ENCODE results near the gene SGCB.

The SGCB gene, protein sequence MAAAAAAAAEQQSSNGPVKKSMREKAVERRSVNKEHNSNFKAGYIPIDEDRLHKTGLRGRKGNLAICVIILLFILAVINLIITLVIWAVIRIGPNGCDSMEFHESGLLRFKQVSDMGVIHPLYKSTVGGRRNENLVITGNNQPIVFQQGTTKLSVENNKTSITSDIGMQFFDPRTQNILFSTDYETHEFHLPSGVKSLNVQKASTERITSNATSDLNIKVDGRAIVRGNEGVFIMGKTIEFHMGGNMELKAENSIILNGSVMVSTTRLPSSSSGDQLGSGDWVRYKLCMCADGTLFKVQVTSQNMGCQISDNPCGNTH

GRCh38 chr4:52038103-52038912, at the start of gene SGCB:
Gene SGCB, minus strand, starts transcription at chr4:52038299. Its CDS starts 40 bp downstream, at chr4:52038259.
- TF ChIP-seq YY1 (IDR thresholded peaks at IDR 0.05; ENCODE audit: low read depth) (peak; percentile 85), TAF1 (IDR thresholded peaks at IDR 0.05; ENCODE audit: low read depth) (no peak)

DNA sequence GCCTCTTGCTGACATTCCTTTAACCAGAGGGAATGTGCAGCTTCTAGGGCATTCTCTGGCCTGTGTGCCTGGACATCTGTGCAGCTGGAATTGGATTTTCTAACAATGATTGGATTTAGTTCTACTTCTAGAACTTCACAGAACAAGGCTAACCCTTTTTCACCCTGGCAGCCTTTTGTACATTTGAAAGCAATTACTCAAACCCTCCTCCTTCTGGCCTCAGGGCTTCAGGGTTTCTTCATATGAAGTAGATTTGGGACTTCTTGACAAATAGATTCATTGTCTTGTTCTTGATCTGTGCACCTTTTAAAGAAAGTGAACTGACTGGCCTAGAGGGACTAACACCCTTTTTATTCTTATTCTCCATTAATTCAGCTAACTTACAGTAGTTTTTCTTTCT, 43.1 kb upstream of the SGCB start:
- TF ChIP-seq YY1 (IDR thresholded peaks at IDR 0.05; ENCODE audit: low read depth): no peak
- no peak for TF ChIP-seq TEAD4 (IDR thresholded peaks at IDR 0.05)
- no peak for TF ChIP-seq FOXM1 (IDR thresholded peaks at IDR 0.05; ENCODE audit: borderline replicate concordance, low read depth)
- no peak for TF ChIP-seq ZBTB7A (IDR thresholded peaks at IDR 0.05; ENCODE audit: low read depth)
- no peak for TF ChIP-seq EGR1 (IDR thresholded peaks at IDR 0.05)
- TF ChIP-seq, protein P1, sequence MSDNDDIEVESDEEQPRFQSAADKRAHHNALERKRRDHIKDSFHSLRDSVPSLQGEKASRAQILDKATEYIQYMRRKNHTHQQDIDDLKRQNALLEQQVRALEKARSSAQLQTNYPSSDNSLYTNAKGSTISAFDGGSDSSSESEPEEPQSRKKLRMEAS (IDR thresholded peaks at IDR 0.05): no peak
- TF ChIP-seq, protein P2, sequence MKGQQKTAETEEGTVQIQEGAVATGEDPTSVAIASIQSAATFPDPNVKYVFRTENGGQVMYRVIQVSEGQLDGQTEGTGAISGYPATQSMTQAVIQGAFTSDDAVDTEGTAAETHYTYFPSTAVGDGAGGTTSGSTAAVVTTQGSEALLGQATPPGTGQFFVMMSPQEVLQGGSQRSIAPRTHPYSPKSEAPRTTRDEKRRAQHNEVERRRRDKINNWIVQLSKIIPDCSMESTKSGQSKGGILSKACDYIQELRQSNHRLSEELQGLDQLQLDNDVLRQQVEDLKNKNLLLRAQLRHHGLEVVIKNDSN (IDR thresholded peaks at IDR 0.05): no peak
- no peak for TF ChIP-seq TAF1 (IDR thresholded peaks at IDR 0.05; ENCODE audit: low read depth)
- TF ChIP-seq RAD21 (IDR thresholded peaks at IDR 0.05; ENCODE audit: low read depth): no peak

DNA sequence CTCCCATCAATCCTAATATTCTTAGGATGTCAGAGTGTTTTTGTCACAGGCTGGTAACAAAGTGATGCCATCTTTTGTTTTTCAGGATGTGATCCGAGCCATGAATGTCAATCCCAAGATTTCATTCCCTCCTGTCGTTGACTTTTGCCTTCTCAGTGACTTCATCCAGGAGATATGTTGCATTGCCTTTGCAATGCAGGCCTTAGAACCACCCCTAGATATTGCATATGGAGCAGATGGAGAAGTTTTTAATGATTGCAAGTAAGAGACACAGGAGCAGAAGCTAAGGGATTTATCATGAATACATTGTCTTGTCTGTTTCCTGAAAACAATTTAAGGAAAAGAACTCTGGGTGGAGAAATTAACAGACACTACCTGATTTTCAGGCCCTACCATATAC, 41.6 kb upstream of the SGCB start:
- TF ChIP-seq TAF1 (IDR thresholded peaks at IDR 0.05; ENCODE audit: low read depth) (no peak), CEBPB (IDR thresholded peaks at IDR 0.05) (no peak), EP300 (IDR thresholded peaks at IDR 0.05; ENCODE audit: borderline replicate concordance) (no peak), TEAD4 (IDR thresholded peaks at IDR 0.05) (no peak), TCF12 (IDR thresholded peaks at IDR 0.05; ENCODE audit: low read depth) (no peak), RAD21 (IDR thresholded peaks at IDR 0.05; ENCODE audit: low read depth) (no peak), CREB1 (IDR thresholded peaks at IDR 0.05; ENCODE audit: low read depth) (no peak), FOXM1 (IDR thresholded peaks at IDR 0.05; ENCODE audit: borderline replicate concordance, low read depth) (no peak), YY1 (IDR thresholded peaks at IDR 0.05; ENCODE audit: low read depth) (no peak), NFIC (IDR thresholded peaks at IDR 0.05) (no peak), EGR1 (IDR thresholded peaks at IDR 0.05) (no peak), ZBTB7A (IDR thresholded peaks at IDR 0.05; ENCODE audit: low read depth) (no peak)
- TF ChIP-seq, protein P2 (IDR thresholded peaks at IDR 0.05): no peak
- TF ChIP-seq, protein P1 (IDR thresholded peaks at IDR 0.05): no peak
- TF ChIP-seq, protein P3, sequence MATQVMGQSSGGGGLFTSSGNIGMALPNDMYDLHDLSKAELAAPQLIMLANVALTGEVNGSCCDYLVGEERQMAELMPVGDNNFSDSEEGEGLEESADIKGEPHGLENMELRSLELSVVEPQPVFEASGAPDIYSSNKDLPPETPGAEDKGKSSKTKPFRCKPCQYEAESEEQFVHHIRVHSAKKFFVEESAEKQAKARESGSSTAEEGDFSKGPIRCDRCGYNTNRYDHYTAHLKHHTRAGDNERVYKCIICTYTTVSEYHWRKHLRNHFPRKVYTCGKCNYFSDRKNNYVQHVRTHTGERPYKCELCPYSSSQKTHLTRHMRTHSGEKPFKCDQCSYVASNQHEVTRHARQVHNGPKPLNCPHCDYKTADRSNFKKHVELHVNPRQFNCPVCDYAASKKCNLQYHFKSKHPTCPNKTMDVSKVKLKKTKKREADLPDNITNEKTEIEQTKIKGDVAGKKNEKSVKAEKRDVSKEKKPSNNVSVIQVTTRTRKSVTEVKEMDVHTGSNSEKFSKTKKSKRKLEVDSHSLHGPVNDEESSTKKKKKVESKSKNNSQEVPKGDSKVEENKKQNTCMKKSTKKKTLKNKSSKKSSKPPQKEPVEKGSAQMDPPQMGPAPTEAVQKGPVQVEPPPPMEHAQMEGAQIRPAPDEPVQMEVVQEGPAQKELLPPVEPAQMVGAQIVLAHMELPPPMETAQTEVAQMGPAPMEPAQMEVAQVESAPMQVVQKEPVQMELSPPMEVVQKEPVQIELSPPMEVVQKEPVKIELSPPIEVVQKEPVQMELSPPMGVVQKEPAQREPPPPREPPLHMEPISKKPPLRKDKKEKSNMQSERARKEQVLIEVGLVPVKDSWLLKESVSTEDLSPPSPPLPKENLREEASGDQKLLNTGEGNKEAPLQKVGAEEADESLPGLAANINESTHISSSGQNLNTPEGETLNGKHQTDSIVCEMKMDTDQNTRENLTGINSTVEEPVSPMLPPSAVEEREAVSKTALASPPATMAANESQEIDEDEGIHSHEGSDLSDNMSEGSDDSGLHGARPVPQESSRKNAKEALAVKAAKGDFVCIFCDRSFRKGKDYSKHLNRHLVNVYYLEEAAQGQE (IDR thresholded peaks at IDR 0.05; ENCODE audit: low read depth): no peak

DNA sequence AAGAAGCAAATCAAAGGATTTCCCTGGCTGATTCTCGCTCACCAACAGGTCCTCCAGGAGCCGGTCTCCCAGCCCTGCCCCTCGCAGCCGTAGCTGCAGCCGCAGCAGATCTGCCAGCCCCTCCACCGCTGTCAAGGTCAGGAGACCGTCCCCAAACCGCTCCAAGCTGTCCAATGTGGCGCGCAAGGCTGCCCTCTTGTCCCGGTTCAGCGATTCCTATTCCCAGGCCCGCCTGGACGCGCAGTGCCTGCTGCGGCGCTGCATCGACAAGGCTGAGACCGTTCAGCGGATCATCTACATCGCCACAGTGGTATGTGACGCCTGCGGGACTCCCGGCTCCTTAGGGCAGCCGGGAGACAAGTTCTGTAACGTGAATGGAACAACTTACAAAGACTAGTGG, 38.6 kb upstream of the SGCB start:
- TF ChIP-seq EP300 (IDR thresholded peaks at IDR 0.05; ENCODE audit: borderline replicate concordance) (no peak), FOXM1 (IDR thresholded peaks at IDR 0.05; ENCODE audit: borderline replicate concordance, low read depth) (no peak), RAD21 (IDR thresholded peaks at IDR 0.05; ENCODE audit: low read depth) (no peak), TAF1 (IDR thresholded peaks at IDR 0.05; ENCODE audit: low read depth) (no peak), YY1 (IDR thresholded peaks at IDR 0.05; ENCODE audit: low read depth) (no peak)
- TF ChIP-seq, protein P1 (IDR thresholded peaks at IDR 0.05): no peak
- TF ChIP-seq, protein P2 (IDR thresholded peaks at IDR 0.05): no peak

- no peak for TF ChIP-seq EGR1 (IDR thresholded peaks at IDR 0.05)
- TF ChIP-seq RAD21 (IDR thresholded peaks at IDR 0.05; ENCODE audit: low read depth): no peak
- no peak for TF ChIP-seq TEAD4 (IDR thresholded peaks at IDR 0.05)
- no peak for TF ChIP-seq NFIC (IDR thresholded peaks at IDR 0.05)
- no peak for TF ChIP-seq FOXM1 (IDR thresholded peaks at IDR 0.05; ENCODE audit: borderline replicate concordance, low read depth)
- no peak for TF ChIP-seq YY1 (IDR thresholded peaks at IDR 0.05; ENCODE audit: low read depth)
Measured at GRCh38 chr4:52071791-52072546, 33.9 kb upstream of the SGCB start.

DNA sequence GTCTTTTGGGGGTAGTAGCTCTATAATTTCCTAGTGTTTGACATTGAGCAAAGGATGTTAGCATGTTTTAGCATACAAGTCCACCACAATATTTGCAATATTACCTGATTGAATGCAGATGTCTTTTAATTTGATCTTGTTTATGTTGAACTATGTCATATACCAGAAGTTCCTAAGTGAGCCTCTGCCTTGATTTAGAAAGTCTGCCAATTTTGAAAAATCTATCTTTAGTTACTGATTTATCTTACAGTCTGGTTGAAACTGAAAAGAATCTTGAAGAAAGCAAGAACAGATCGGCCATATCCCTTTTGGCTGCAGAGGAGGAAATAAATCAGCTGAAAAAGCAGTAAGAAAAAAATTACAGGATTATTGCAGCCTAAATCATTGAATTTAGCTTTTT, 31.5 kb upstream of the SGCB start:
- no peak for TF ChIP-seq EP300 (IDR thresholded peaks at IDR 0.05; ENCODE audit: borderline replicate concordance)
- TF ChIP-seq RAD21 (IDR thresholded peaks at IDR 0.05; ENCODE audit: low read depth): no peak
- no peak for TF ChIP-seq TCF12 (IDR thresholded peaks at IDR 0.05; ENCODE audit: low read depth)
- TF ChIP-seq CEBPB (IDR thresholded peaks at IDR 0.05): no peak
- no peak for TF ChIP-seq EGR1 (IDR thresholded peaks at IDR 0.05)
- TF ChIP-seq, protein P1 (IDR thresholded peaks at IDR 0.05): no peak
- TF ChIP-seq, protein P3 (IDR thresholded peaks at IDR 0.05; ENCODE audit: low read depth): no peak
- no peak for TF ChIP-seq FOXM1 (IDR thresholded peaks at IDR 0.05; ENCODE audit: borderline replicate concordance, low read depth)
- TF ChIP-seq TEAD4 (IDR thresholded peaks at IDR 0.05): no peak
- TF ChIP-seq, protein P2 (IDR thresholded peaks at IDR 0.05): no peak
- no peak for TF ChIP-seq YY1 (IDR thresholded peaks at IDR 0.05; ENCODE audit: low read depth)

Measured in Ishikawa (cell line).